HG02798 (cell line): ENCODE measurements around the gene ASB8.
A peak's percentile ranks its signal among the peaks of the same experiment; 100 is the strongest.

Source experiments
- ATAC-seq: cut with Tn5 transposase; IDR thresholded peaks from one replicate; pipeline ENCODE4 v1.9.1; 2021; ENCODE audit warnings: mild to moderate bottlenecking; ENCODE audit not compliant: unreplicated experiment, poor library complexity

ASB8 gene, protein sequence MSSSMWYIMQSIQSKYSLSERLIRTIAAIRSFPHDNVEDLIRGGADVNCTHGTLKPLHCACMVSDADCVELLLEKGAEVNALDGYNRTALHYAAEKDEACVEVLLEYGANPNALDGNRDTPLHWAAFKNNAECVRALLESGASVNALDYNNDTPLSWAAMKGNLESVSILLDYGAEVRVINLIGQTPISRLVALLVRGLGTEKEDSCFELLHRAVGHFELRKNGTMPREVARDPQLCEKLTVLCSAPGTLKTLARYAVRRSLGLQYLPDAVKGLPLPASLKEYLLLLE

DNA sequence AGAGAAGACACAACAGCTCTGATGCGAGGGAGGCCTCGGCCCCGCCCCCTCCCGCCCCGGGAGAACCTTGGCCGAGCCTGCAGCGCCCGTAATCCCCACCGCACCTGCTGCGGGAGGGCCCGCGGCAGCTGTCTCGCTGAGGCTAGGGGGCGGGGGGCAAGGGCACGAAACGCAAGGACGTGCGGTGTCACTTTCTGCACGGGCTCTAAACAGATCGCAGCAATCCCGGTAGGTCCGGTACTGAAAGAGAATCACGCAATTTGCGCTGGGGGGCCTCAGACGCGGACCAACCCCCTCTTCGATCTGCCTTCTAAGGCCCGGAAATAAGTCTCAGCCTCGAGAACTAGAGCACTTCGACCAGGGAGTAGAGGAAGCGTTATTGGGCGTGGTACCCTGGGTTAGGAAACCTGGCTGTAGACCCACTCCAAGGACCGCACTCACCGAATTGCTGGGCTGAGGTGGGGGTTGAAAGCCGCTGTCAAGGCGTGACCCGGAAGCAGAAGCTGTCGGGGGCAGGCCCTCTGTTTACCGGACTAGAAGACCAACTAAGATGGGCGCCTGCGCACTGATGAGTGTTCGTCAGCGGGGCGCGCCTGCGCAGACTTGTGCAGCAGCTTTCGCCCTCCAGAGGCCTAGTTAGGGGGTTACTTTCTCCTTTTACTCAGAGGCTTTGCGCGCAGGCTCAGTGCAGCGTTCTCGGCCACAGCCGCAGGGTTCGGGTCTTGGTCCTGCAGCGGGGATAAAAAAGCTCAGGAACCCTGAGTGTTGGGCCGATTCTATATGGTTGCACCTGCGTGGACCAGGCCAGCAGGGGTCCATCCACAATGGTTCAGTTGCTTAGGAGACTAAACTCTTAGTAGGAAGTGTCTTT lies at the start of gene ASB8:
Gene ASB8 (minus strand): TSS at position 498 of the 871 bp plus-strand sequence. CDS start 4,019 bp downstream, outside the sequence.
- peak; percentile 92 for ATAC-seq

DNA sequence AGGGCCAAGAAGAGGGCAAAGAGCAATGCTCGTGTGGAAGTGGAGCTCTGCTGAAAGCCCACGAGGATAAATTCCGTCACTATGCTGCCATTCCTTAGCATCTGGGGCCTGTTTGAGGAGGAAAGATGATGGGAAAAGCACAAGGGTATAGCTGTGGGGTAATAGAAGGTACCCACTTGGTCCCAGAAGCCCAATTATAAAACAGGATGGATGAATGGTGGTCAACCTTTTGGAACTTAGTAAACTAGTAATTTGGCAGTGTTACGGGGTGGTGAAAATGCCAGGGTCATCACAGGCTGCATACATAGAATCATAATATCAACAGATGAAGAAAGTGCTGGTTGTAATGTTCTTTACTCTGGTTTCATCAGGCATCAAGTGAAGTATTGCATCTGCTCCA lies 45.9 kb upstream of the ASB8 start, which contains the start of gene OR10AD1:
Gene OR10AD1 (minus strand): TSS at position 101 of the 400 bp plus-strand sequence. CDS start 0 bp downstream, at position 101.
- ATAC-seq, result no peak

DNA sequence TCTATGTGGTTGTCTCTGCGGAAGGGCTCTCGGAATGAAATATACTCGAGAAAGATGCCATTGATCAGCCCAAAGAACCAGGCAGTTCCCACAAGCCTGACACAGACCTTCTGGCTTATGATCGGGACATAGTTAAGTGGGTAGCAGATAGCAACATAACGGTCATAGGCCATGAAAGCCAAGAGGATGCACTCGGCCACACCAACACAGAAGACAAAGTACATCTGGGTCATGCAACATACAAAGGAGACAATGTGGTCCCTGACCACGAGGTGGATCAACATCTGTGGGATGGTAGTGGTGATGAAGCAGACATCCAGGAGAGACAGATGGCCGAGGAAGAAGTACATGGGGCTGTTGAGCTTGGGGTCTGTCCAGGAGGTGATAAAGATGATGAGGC lies 45.5 kb upstream of the ASB8 start:
- ATAC-seq, result no peak

DNA sequence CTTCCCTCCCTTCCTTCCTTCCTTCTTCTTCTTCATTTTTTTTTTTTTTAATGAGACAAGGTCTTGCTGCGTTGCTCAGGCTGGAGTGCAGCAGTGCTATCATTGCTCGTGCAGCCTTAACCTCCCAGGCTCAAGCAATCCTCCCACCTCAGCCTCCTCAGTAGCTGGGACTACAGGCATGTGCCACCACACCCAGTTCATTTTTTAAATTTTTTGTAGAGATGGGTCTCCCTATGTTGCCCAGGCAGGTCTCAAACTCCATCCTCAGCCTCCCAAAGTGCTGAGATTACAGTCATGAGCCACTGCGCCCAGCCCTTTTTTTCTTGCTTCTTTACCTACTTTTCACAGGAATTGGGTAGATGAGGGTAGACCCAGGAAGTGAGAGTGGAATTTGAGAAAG lies 44.2 kb upstream of the ASB8 start:
- ATAC-seq, result no peak

DNA sequence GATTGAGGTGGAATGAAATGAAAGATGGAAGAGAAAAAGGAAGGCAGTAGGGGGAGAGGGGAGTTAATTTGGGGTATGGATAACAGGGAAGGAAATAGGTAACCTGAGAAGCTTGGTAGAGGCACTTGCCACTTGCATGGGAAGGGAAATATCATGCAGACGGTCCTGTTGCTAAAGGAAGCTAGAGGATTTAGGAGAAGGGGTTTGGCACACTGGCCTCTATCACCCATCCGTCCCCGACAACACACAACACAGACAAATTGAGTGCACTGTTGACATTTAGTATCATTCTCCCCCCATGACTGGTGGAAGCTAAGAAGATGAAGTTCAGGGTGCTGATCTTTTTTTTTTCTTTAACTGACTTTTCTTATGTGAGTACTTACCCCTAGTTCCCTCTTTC lies 43.8 kb upstream of the ASB8 start:
- no peak for ATAC-seq

DNA sequence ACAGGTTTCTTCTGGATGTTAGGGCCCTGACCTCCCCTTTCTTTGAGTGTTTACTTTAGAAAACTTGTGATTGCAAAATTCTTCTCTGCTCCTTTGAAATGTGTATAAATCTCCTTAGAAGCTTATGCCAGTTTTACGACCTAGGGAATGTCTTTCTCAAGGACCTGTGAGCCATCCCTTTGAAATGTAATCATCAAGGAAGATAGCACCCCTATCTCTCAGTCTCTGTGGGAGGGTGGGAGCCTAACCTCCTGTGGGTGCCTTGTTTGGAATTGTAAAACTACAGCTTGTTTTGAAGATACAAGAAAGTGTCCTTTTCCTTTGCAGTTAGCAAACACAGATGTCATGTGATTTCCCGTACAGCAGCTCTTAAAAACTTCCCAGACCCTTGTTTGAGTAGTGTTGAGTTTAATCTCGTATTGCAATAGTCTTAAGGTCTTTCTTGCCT lies 42.5 kb upstream of the ASB8 start:
- ATAC-seq, result no peak

DNA sequence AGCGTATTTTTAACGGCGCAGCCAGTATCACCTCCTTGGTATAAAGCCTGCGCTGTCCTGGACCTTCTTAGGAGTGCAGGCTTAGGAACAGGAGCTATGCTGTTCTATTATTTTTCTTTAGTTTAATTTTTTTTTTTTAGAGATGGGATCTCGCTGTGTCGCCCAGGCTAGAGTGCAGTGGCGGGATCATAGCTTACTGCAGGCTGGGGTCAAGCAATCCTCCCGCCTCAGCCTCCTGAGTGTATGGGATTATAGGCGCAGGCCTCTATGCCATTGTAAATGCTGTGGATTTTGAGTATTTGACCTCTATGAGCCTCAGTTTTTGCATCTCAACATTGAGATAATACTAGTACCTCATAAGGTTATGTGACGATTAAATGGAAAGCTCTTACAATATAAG lies 41.7 kb upstream of the ASB8 start:
- no peak for ATAC-seq

DNA sequence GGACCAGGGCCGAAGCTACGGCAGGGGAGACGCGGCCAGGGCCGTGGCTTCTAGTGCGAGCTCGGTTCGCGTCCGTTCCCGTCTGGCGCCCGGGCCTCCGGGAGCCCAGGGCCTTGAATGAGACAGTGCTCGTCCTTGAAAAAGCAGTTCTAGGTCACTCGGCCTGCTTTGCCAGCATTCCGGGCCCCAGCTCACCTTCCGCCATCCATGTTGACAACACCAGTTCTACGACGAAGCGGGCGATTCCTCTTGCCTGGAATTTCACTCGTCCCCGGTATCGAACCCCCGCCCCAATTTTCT lies 41.3 kb upstream of the ASB8 start:
- peak; percentile 9 for ATAC-seq

DNA sequence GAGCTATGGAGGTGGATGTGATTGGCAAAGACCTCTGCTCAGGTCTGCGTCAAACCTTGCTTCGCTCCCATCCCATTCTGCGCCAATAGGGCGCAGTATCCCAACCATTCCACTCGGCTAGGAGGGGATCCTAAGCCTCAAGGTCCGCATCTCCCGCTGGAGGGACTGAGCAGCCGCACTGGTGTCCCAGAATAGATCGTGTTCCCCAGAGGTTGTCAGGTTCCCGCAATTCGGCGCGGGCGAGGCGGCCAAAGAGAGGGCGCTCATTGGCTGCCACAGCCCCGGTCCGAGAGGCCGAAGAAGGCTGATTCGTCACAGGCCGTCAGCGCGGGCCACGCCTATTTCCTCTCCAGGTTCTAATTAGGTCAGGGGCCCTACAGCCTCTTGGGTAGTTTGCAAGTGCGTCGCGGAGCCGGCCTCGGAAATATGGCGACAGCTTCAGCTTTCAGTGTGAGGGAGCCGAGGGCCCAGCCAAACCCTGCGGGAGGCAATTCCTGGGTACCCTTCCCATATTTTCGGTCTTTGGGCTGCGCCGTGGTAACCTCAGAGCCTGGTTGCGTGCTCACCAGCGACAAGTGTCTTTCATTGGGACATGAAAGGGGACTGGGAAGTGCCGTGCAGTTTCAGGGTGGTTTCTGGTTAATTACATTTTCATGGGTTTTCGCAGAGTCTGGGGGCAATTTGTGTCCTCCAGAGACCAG lies 40.8 kb upstream of the ASB8 start:
- ATAC-seq, result peak; percentile 100

DNA sequence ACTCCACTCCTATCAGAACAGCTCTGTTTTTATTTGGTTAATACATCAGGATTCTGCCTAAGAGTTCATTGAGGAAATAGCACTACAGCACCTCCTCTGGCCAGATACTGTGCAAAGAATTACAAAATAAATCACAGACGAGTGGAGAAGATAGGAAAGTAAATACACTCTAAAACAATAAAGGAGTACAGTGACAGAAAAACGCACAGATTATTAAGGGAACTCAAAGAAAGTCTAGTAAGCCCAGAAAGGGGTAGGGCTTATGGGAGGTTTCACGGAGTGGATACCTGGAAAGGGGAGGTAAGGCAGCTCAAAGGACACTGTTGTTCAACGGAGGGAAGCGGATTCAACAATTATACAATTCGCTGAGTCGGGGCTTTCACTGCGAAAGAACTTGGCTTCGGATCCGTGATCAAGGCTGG lies 40.2 kb upstream of the ASB8 start:
- ATAC-seq, result peak; percentile 8

DNA sequence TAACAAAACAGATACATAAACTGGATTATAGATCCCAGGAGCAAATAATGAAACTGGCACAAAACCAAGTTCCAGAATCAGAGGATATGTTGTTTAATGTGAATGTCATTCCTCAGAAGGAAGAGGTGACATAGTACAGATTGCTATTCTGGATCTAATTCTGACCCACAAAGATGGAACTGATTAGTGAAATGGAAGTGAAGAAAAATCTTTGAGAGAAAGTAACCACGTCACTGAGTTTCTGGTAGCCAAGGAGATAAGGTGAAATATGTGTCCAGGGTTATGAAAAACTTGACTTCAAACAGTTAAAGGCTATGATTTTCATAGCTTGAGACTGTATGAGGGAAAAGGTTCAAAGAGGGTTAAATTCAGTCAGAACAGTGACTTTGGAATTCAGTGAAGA lies 37.5 kb upstream of the ASB8 start:
- ATAC-seq, result no peak

DNA sequence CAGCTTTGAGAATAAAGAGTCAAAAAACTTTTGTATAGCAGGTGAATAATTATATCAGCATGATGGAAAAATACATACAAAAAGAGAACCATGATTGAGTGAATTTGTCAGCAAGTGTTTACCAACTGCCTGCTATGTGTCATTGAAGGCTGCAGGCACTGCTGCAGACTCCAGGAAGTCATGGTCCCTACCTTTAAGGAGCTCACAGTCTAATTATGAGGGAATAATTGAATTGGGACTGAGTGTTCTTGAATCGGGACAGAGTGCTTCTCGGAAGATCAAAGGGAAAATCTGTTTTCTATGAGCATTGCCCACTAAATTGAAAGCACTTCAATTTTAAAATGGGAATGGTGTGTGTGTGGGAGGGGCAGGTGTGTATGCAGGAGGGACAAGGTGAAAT lies 36.3 kb upstream of the ASB8 start:
- ATAC-seq, result no peak

DNA sequence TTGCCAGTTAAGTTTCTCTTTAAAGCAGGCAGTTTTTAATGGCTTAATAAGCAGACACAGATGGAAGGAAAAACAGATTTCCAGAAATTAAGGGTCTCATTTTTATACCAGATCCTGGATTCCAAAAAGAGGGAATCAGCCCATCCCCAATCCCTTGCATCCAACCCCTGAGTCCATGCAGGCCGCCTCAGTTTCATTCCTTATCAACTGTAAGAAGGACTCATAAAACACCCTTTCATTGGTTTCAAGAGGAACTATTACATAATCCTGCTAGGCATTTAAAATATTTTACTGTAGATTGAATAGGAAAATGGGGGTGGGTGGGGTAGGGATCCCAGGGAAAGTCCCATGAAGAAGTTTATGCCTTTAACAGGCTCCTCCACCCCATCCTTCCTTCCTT lies 35.5 kb upstream of the ASB8 start:
- no peak for ATAC-seq

DNA sequence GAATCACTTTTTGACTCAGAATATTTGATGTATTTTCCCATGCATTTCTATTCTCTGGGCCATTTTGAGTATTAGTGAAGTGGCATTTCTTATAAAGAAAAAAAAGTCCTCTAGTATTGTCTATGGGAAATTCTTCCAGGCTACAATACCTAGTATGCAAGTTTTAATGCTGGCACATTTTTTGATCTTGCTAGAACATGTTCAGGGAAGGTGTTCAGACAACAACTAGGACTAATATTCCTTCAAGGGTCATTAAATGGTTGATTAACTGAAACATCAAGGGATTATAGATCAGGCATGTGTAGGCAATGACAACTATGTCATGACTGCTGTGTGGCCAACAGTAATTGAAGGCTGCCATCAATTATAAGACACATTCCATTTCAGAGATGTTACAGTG lies 33.8 kb upstream of the ASB8 start:
- ATAC-seq, result no peak

DNA sequence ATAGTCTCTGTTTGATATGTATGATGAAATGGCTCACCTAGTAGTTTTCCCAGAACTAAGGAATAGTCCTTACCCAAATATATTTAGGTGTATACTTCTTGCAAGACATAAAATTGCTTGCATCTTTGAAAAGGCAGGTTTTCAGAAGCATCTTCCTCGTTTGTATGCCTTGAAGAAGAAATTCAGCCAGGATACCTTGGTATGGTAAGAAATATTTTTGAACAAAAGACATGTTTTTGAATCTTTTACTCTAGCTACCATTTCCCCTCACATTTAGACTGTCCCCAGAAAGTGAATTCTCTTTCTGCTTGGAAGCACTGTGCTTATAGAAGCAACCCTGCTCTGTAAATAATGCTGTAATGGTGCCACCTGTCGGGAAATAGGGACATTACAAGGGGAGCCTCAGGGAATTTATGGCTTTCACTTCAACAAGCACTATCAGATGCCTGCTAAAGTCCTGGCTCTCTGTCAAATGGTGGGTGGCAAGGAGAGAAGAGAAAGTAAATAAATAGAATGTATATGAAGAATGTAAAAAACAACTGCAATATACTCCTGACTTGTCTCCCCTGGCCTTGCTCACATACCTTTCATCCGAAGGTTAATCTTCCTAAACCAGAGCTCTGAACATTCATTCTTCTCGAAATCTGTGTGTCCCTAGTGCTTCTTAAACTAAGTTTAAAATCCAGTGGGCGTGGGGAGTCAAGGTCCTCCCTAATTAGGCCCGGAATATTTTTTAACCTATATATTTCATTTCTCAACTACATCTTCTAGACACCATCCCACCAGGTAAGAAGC lies 32.2 kb upstream of the ASB8 start:
- ATAC-seq, result peak; percentile 61

DNA sequence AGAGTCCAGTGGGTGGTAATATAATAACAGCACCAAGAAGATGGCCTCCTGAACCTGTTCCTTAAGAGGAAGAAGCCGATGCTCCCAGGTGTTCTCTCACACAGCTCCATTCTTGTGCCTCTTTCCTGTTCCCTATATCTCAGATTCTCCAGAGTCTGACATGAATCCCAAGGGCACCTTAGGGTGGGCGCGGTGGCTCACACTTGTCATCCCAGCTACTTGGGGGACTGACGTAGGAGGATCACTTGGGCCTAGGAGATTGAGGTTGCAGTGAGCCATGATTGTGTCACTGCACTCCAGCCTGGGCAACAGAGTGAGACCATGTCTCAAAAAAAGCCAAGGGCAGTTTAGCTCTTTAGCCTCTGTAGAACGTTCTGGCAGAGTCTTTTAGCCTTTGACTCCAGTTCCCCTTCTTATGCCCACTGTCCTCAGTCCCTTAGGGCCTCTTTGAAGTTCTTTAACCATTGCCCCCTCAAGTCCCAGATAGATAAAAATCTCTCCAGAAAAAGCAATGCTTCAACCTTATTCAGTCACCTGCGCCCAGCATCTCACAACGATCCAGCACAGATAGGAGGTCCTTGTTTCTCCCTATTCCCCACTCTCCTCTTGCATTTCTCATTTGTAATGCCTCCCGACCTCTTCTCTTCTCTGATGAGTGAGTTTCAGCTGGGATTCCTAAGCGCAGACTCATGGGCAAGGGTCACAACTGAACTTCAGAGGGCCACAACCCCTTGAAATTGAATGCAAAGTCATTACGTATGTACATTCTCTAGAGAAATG lies 30.8 kb upstream of the ASB8 start:
- ATAC-seq, result no peak

DNA sequence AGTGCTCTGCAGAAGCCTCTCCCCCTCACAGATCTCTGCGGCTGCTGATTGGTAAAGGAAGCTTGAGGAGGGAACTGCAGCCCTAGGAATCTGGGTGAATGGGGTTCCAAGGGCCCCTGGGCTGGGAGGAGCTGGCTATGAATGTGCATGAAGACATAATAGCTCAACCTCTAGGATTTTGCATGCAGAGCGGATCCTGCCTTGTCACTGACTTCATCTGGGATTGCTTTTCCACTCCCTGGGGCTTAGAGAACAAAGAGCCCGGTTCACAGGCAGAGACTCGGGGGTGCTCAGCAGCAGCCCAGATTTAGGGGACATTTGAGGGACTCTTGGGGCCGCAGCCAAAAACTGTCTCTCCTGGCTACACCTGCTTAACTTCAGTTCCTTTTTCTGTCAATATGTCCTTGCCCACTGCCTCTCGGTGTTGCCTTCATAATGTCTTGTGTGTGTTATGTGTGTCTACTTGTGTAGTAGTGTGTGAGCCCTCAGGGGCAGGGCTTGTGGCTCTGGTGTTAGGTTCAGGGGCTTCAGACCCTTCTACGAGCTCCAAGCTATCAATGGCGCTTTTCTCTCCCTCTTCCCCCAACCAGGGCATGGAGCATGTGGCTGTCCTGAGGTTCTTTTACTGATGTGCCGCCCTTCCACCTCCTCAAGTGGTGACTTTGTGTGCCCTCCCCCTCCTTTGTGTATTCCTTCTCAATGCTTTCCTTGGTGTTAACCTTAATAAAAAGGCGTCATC lies 28.0 kb upstream of the ASB8 start:
- ATAC-seq, result no peak

DNA sequence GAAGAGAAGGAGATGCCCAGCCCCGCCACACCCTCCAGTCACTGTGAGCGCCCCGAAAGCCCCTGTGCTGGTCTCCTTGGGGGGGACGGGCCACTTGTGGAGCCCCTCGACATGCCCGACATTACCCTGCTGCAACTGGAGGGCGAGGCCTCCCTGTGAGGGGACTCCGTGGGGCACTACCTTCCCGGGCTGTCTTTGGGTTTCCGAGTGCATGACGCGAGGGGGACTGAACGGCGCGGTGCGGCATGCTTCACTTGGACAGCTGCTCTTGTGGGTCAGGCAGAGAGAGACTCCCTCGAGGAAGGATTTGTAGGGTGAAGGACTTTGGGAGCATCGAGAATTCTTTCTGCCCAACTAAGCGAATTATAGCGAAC lies 27.2 kb upstream of the ASB8 start:
- no peak for ATAC-seq
